GM12878 (cell line): ENCODE data around the gene NOVA1. TPM values are rescaled to one million over a fixed set of nuclear protein-coding genes. Genes with fewer than 3 reads are reported as not detected.

ENCODE experiments used
- ATAC-seq: fragments of 200-7000 bp; cut with Tn5 transposase; 3 replicates; pipeline ENCODE4 v1.9.1; 2020; ENCODE audit warnings: mild to moderate bottlenecking, moderate library complexity
- BruUV-seq: library from RNA; stranded (reverse); fragments of 400-500 nt; replicated peaks from 2 replicates; lab custom pipeline; 2021; lab: Mats Ljungman, UMichigan
- CTCF ChIA-PET: fragments of 300-600 bp; sonication (Branson Sonifier 250); formaldehyde crosslinking; extraction: SDS; loops from one replicate; lab custom pipeline; 2021; ENCODE audit warnings: inconsistent platforms; lab: Yijun Ruan, JAX
- POLR2A ChIA-PET: fragments of 350-600 bp; formaldehyde crosslinking; extraction: SDS; loops from one replicate; lab custom pipeline; 2021; ENCODE audit warnings: inconsistent platforms; lab: Charles Lee
- RAD21 ChIA-PET: fragments of 300-600 bp; sonication (Branson Sonifier 250); formaldehyde crosslinking; loops from one replicate; lab custom pipeline; 2023; ENCODE audit warnings: antibody characterized with exemption; ENCODE audit not compliant: unreplicated experiment; lab: Charles Lee
- SMC1A ChIA-PET: fragments of 300-600 bp; sonication (Branson Sonifier 250); formaldehyde crosslinking; loops from one replicate; lab custom pipeline; 2023; ENCODE audit not compliant: unreplicated experiment, uncharacterized antibody; lab: Charles Lee
- DNase-seq: peaks from one replicate; pipeline ENCODE4 v3.0.0-alpha.2; 2011; ENCODE audit warnings: low read depth, low spot score
- FAIRE-seq: peaks from 3 replicates; lab custom pipeline; 2011; peaks lifted over from hg19 to GRCh38; lab: Jason Lieb, UNC
- H2AFZ ChIP-seq: 2 replicates; pipeline ENCODE4 v1.6.0; 2011; ENCODE audit warnings: low read depth, low read length, control low read depth; ENCODE audit not compliant: control insufficient read depth
- H3K27ac ChIP-seq: 2 replicates; pipeline ENCODE4 v1.5.1; 2011; ENCODE audit warnings: control low read depth; ENCODE audit not compliant: control insufficient read depth, insufficient read depth
- H3K27me3 ChIP-seq, 2 experiments: replicated peaks in 1 of 2; 2 replicates each; pipeline versions ENCODE4 v1.6.0 to v1.6.1; 2011; ENCODE audit warnings: low read length in 1 of 2; ENCODE audit not compliant: control insufficient read depth in 2 of 2, insufficient read depth in 2 of 2
- H3K36me3 ChIP-seq, 2 experiments: 2 replicates each; pipeline ENCODE4 v1.5.1; 2011; ENCODE audit warnings: low read length in 1 of 2; ENCODE audit not compliant: control insufficient read depth in 2 of 2, insufficient read depth in 2 of 2
- H3K4me1 ChIP-seq: 2 replicates; pipeline ENCODE4 v1.6.1; 2011; ENCODE audit warnings: mild to moderate bottlenecking, low read length, moderate library complexity, mixed read lengths; ENCODE audit not compliant: control insufficient read depth, insufficient read depth
- H3K4me2 ChIP-seq: 2 replicates; pipeline ENCODE4 v1.6.0; 2011; ENCODE audit warnings: control low read depth; ENCODE audit not compliant: control insufficient read depth, insufficient read depth
- H3K4me3 ChIP-seq: fragments of 200-600 bp; sonication (generic); 2 replicates; pipeline ENCODE4 v1.5.1; 2016
- H3K79me2 ChIP-seq: 2 replicates; pipeline ENCODE4 v1.6.0; 2011; ENCODE audit warnings: low read length; ENCODE audit not compliant: control insufficient read depth, insufficient read depth
- H3K9ac ChIP-seq: 2 replicates; pipeline ENCODE4 v1.8.0; 2011; ENCODE audit warnings: low read length, control low read depth, mixed read lengths; ENCODE audit not compliant: control insufficient read depth, insufficient read depth
- H3K9me3 ChIP-seq: replicated peaks from 3 replicates; pipeline ENCODE4 v1.5.1; 2011; ENCODE audit warnings: mild to moderate bottlenecking, low read length; ENCODE audit not compliant: control insufficient read depth, insufficient read depth
- H4K20me1 ChIP-seq: 2 replicates; pipeline ENCODE4 v1.6.0; 2011; ENCODE audit not compliant: control insufficient read depth, insufficient read depth
- BMI1 ChIP-seq: fragments of 450-650 bp; IDR thresholded peaks from 2 replicates; pipeline ENCODE4 v1.6.1; 2016; ENCODE audit warnings: mild to moderate bottlenecking, moderate library complexity, borderline replicate concordance
- CREM ChIP-seq: IDR thresholded peaks from 2 replicates; pipeline ENCODE4 v1.6.1; 2014; ENCODE audit warnings: antibody characterized with exemption, low read depth
- DPF2 ChIP-seq: fragments of 450-650 bp; IDR thresholded peaks from 2 replicates; pipeline ENCODE4 v1.6.1; 2017; ENCODE audit warnings: mild to moderate bottlenecking
- EED ChIP-seq: sonication (generic); IDR thresholded peaks from 2 replicates; pipeline ENCODE4 v1.6.1; 2016; ENCODE audit warnings: antibody characterized with exemption, low read depth
- EZH2 ChIP-seq: IDR thresholded peaks from 2 replicates; pipeline ENCODE4 v1.6.1; 2012; ENCODE audit warnings: low read depth, mild to moderate bottlenecking, control low read depth, inconsistent platforms, low read length, borderline replicate concordance; ENCODE audit not compliant: control insufficient read depth
- HCFC1 ChIP-seq: fragments of 150-350 bp; IDR thresholded peaks from 2 replicates; pipeline ENCODE4 v1.6.1; 2014; ENCODE audit warnings: low read length
- KAT2A ChIP-seq: conservative IDR thresholded peaks from 2 replicates; pipeline ENCODE4 v1.6.1; 2011; ENCODE audit warnings: low read depth, low read length; ENCODE audit not compliant: control insufficient read depth
- MTA2 ChIP-seq: fragments of 450-650 bp; IDR thresholded peaks from 2 replicates; pipeline ENCODE4 v1.6.1; 2016; ENCODE audit warnings: low read depth, mild to moderate bottlenecking, moderate library complexity
- MXI1 ChIP-seq: fragments of 150-350 bp; IDR thresholded peaks from 2 replicates; pipeline ENCODE4 v1.6.1; 2011; ENCODE audit warnings: low read depth, mild to moderate bottlenecking, inconsistent platforms, low read length, improper control_type of control experiment
- MYC ChIP-seq: IDR thresholded peaks from 2 replicates; pipeline ENCODE4 v1.6.1; 2011; ENCODE audit warnings: mild to moderate bottlenecking, low read length, moderate library complexity, inconsistent platforms; ENCODE audit not compliant: insufficient read depth, insufficient replicate concordance, insufficient read length, severe bottlenecking
- RFX5 ChIP-seq: IDR thresholded peaks from 2 replicates; pipeline ENCODE4 v1.6.1; 2011; ENCODE audit warnings: low read depth, low read length, improper control_type of control experiment
- SIN3A ChIP-seq: IDR thresholded peaks from 2 replicates; pipeline ENCODE4 v1.6.1; 2012; ENCODE audit warnings: low read depth, low read length, improper control_type of control experiment
- SREBF1 ChIP-seq: IDR thresholded peaks from 2 replicates; pipeline ENCODE4 v1.6.1; 2012; ENCODE audit warnings: mild to moderate bottlenecking, low read length
- TAF1 ChIP-seq: IDR thresholded peaks from 2 replicates; pipeline ENCODE4 v1.6.1; 2011; ENCODE audit warnings: mild to moderate bottlenecking, low read depth, low read length, borderline replicate concordance
- YBX1 ChIP-seq: fragments of 450-650 bp; IDR thresholded peaks from 2 replicates; pipeline ENCODE4 v1.6.1; 2016; ENCODE audit warnings: antibody characterized with exemption
- in situ Hi-C: fragments of 300-500 bp; cut with MboI; formaldehyde crosslinking; loops from 9 replicates; pipeline ENCODE4 v1.14.3; 2018; ENCODE audit warnings: mixed read lengths
- intact Hi-C: fragments of 100-400 bp; cut with micrococcal nuclease; formaldehyde crosslinking; loops from one replicate; pipeline ENCODE4 v1.14.2; 2022; ENCODE audit not compliant: unreplicated experiment
- polyA plus RNA-seq, 11 experiments: library from polyadenylated mRNA; depleted of rRNA in 4 of 11; unstranded in 6 of 11; stranded (reverse) in 5 of 11; fragments of >200 nt; fragmentation: Nextera tagmentation in 4 of 11; fragmentation: Illumina TruSeq in 1 of 11; extraction: Ambion mirVana in 4 of 11; extraction: Trizol in 1 of 11; gene quantifications; 1 replicate in 1 of 11; 2 replicates in 10 of 11; pipeline versions ENCODE4 v1.2.1 to v1.2.3, GENCODE V29; 2011 to 2016; ENCODE audit warnings: inconsistent platforms in 2 of 11, missing spikeins in 2 of 11, low read depth in 1 of 11
- total RNA-seq, 4 experiments: library from RNA; depleted of rRNA in 3 of 4; stranded (reverse); fragments of >200 nt in 3 of 4; fragmentation: Illumina TruSeq in 1 of 4; extraction: Trizol in 1 of 4; gene quantifications; 2 replicates each; pipeline versions ENCODE4 v1.2.1 to v1.2.3, GENCODE V29; 2013 to 2021
- TF ChIP-seq, protein P1 (sequence below): fragments of 450-650 bp; IDR thresholded peaks from 2 replicates; pipeline ENCODE4 v1.6.1; 2018; ENCODE audit warnings: borderline replicate concordance, mild to moderate bottlenecking; ENCODE audit not compliant: partially characterized antibody
- TF ChIP-seq, protein P2 (sequence below): fragments of 450-650 bp; IDR thresholded peaks from 2 replicates; pipeline ENCODE4 v1.6.1; 2016; ENCODE audit warnings: mild to moderate bottlenecking
- TF ChIP-seq, protein P3 (sequence below): fragments of 450-650 bp; IDR thresholded peaks from 2 replicates; pipeline ENCODE4 v1.6.1; 2017; ENCODE audit warnings: mild to moderate bottlenecking, moderate library complexity

The NOVA1 gene
- total and polyA plus RNA-seq, 10 of the 15 experiments (the other 5 are each of a cell fraction or from before 2014, with no cell fraction given): 0.05 to 0.41 TPM; not detected in 8

DNA sequence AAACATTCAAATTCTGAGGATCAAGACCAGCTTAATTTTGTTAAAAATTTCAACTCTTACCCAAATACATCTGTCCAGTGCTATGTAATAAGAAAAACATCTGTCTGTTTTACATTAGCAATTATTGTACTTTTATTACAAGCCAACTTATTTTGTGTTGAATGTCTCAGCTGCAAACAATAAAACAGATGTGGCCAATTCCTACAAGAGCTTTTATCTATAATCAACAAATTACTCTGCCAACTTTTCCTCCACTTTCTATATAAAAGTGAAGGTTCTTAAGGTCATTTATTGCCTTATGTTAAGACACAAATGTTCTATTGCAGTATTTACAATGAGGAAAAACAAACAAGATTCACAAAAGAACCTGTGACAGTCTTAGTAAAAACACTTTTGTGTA is 72.7 kb downstream of the NOVA1 start:
- CTCF ChIA-PET: no interaction called here
- TF ChIP-seq EED (no peak), BMI1 (no peak), SREBF1 (no peak), YBX1 (no peak), DPF2 (no peak), HCFC1 (no peak), EZH2 (no peak), MXI1 (no peak), RFX5 (no peak), CREM (no peak), MYC (no peak), KAT2A (no peak), SIN3A (no peak), MTA2 (no peak), TAF1 (no peak)
- TF ChIP-seq, protein P1, sequence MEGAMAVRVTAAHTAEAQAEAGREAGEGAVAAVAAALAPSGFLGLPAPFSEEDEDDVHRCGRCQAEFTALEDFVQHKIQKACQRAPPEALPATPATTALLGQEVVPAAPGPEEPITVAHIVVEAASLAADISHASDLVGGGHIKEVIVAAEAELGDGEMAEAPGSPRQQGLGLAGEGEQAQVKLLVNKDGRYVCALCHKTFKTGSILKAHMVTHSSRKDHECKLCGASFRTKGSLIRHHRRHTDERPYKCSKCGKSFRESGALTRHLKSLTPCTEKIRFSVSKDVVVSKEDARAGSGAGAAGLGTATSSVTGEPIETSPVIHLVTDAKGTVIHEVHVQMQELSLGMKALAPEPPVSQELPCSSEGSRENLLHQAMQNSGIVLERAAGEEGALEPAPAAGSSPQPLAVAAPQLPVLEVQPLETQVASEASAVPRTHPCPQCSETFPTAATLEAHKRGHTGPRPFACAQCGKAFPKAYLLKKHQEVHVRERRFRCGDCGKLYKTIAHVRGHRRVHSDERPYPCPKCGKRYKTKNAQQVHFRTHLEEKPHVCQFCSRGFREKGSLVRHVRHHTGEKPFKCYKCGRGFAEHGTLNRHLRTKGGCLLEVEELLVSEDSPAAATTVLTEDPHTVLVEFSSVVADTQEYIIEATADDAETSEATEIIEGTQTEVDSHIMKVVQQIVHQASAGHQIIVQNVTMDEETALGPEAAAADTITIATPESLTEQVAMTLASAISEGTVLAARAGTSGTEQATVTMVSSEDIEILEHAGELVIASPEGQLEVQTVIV: no peak
- TF ChIP-seq, protein P2, sequence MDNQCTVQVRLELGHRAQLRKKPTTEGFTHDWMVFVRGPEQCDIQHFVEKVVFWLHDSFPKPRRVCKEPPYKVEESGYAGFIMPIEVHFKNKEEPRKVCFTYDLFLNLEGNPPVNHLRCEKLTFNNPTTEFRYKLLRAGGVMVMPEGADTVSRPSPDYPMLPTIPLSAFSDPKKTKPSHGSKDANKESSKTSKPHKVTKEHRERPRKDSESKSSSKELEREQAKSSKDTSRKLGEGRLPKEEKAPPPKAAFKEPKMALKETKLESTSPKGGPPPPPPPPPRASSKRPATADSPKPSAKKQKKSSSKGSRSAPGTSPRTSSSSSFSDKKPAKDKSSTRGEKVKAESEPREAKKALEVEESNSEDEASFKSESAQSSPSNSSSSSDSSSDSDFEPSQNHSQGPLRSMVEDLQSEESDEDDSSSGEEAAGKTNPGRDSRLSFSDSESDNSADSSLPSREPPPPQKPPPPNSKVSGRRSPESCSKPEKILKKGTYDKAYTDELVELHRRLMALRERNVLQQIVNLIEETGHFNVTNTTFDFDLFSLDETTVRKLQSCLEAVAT: no peak
- TF ChIP-seq, protein P3, sequence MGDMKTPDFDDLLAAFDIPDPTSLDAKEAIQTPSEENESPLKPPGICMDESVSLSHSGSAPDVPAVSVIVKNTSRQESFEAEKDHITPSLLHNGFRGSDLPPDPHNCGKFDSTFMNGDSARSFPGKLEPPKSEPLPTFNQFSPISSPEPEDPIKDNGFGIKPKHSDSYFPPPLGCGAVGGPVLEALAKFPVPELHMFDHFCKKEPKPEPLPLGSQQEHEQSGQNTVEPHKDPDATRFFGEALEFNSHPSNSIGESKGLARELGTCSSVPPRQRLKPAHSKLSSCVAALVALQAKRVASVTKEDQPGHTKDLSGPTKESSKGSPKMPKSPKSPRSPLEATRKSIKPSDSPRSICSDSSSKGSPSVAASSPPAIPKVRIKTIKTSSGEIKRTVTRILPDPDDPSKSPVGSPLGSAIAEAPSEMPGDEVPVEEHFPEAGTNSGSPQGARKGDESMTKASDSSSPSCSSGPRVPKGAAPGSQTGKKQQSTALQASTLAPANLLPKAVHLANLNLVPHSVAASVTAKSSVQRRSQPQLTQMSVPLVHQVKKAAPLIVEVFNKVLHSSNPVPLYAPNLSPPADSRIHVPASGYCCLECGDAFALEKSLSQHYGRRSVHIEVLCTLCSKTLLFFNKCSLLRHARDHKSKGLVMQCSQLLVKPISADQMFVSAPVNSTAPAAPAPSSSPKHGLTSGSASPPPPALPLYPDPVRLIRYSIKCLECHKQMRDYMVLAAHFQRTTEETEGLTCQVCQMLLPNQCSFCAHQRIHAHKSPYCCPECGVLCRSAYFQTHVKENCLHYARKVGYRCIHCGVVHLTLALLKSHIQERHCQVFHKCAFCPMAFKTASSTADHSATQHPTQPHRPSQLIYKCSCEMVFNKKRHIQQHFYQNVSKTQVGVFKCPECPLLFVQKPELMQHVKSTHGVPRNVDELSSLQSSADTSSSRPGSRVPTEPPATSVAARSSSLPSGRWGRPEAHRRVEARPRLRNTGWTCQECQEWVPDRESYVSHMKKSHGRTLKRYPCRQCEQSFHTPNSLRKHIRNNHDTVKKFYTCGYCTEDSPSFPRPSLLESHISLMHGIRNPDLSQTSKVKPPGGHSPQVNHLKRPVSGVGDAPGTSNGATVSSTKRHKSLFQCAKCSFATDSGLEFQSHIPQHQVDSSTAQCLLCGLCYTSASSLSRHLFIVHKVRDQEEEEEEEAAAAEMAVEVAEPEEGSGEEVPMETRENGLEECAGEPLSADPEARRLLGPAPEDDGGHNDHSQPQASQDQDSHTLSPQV: no peak
- SMC1A ChIA-PET: no interaction called here
- no peak overlapping the region for H3K9ac ChIP-seq
- no peaks in the 10 kb centered on the region for H3K9me3 ChIP-seq
- no peak for DNase-seq
- H3K4me2 ChIP-seq: no peak overlapping the region
- ATAC-seq: no peak
- in situ Hi-C loops (no loop called here), intact Hi-C loops (no loop called here)
- no peak overlapping the region for H3K4me3 ChIP-seq
- H3K36me3 ChIP-seq: no peaks in the 10 kb centered on the region
- RAD21 ChIA-PET: no interaction called here
- POLR2A ChIA-PET: no interaction called here
- H3K27me3 ChIP-seq: no peaks in the 10 kb centered on the region
- H3K27ac ChIP-seq: no peak overlapping the region
- FAIRE-seq: no peak
- BruUV-seq: no TSS peak
- H3K79me2 ChIP-seq: no peaks in the 10 kb centered on the region
- no peaks in the 10 kb centered on the region for H3K4me1 ChIP-seq
- H4K20me1 ChIP-seq: no peaks in the 10 kb centered on the region
- no peak overlapping the region for H2AFZ ChIP-seq
